A673 (cell line): ENCODE measurements around the gene CPSF7. TPM values are rescaled to one million over a fixed set of nuclear protein-coding genes. Genes with fewer than 3 reads are reported as not detected.

Experiments used
- BruUV-seq: library from RNA; stranded (reverse); fragments of 400-500 nt; replicated peaks from 2 replicates; lab custom pipeline; 2021; lab: Mats Ljungman, UMichigan
- CTCF ChIA-PET: fragments of 300-600 bp; sonication (Branson Sonifier 250); formaldehyde crosslinking; loops from one replicate; lab custom pipeline; 2022; ENCODE audit warnings: antibody characterized with exemption; lab: Charles Lee
- POLR2A ChIA-PET: fragments of 300-600 bp; sonication (Branson Sonifier 250); formaldehyde crosslinking; loops from one replicate; lab custom pipeline; 2022; ENCODE audit warnings: antibody characterized with exemption; ENCODE audit not compliant: low non-redundant PET; lab: Charles Lee
- DNase-seq: peaks from one replicate; pipeline ENCODE4 v3.0.0-alpha.2; 2015; ENCODE audit warnings: low spot score
- H3K27ac ChIP-seq: fragments of 200-600 bp; sonication (generic); 2 replicates; pipeline ENCODE4 v1.5.1; 2016; ENCODE audit warnings: mixed run types, low read depth, mild to moderate bottlenecking, mixed read lengths, antibody characterized with exemption, low read length; ENCODE audit not compliant: poor library complexity, severe bottlenecking
- H3K27me3 ChIP-seq: fragments of 200-600 bp; sonication (generic); replicated peaks from 2 replicates; pipeline ENCODE4 v1.6.1; 2017; ENCODE audit warnings: mixed run types, low read depth, mild to moderate bottlenecking, mixed read lengths, antibody characterized with exemption, low read length; ENCODE audit not compliant: insufficient read depth, poor library complexity
- H3K36me3 ChIP-seq: fragments of 200-600 bp; sonication (generic); 2 replicates; pipeline ENCODE4 v1.6.1; 2016; ENCODE audit warnings: mixed run types, mild to moderate bottlenecking, mixed read lengths, antibody characterized with exemption, low read length; ENCODE audit not compliant: insufficient read depth, poor library complexity, severe bottlenecking
- H3K4me1 ChIP-seq: fragments of 200-600 bp; sonication (generic); 2 replicates; pipeline ENCODE4 v1.6.1; 2017; ENCODE audit warnings: mixed run types, mild to moderate bottlenecking, mixed read lengths, antibody characterized with exemption, low read length; ENCODE audit not compliant: insufficient read depth, poor library complexity, severe bottlenecking
- H3K4me3 ChIP-seq: fragments of 200-600 bp; sonication (generic); 2 replicates; pipeline ENCODE4 v1.5.1; 2016; ENCODE audit warnings: low read depth, mixed run types, mild to moderate bottlenecking, mixed read lengths, low read length; ENCODE audit not compliant: poor library complexity, severe bottlenecking
- H3K9me3 ChIP-seq: fragments of 200-600 bp; sonication (generic); 2 replicates; pipeline ENCODE4 v1.6.1; 2016; ENCODE audit warnings: mixed run types, low read depth, mild to moderate bottlenecking, mixed read lengths, antibody characterized with exemption, low read length; ENCODE audit not compliant: poor library complexity, severe bottlenecking
- CTCF ChIP-seq: fragments of 300-800, 200-600 bp; sonication (generic); conservative IDR thresholded peaks from 2 replicates; pipeline ENCODE4 v1.5.1; 2017; ENCODE audit warnings: low read depth, mild to moderate bottlenecking, antibody characterized with exemption, low read length, moderate library complexity, mixed read lengths
- EZH2 ChIP-seq: fragments of 200-600 bp; sonication (generic); IDR thresholded peaks from 2 replicates; pipeline ENCODE4 v1.6.1; 2017; ENCODE audit warnings: borderline replicate concordance, low read depth, mild to moderate bottlenecking, mixed read lengths, antibody characterized with exemption, low read length; ENCODE audit not compliant: poor library complexity, severe bottlenecking
- intact Hi-C: fragments of 100-400 bp; cut with micrococcal nuclease; formaldehyde crosslinking; loops from one replicate; pipeline ENCODE4 v1.10.0; 2022; ENCODE audit not compliant: unreplicated experiment
- total RNA-seq: library from RNA; stranded (reverse); gene quantifications from 2 replicates; pipeline ENCODE4 v1.2.3, GENCODE V29; 2021

The CPSF7 gene
- total RNA-seq, 1 experiment from 2014 or later: 162 TPM

- no peaks in the 10 kb centered on the region for H3K27me3 ChIP-seq
- intact Hi-C loops: no loop called here
- CTCF ChIA-PET: interaction anchor here (0.6 kb wide), 1 partner anchor 218 kb away, joined by 13 read pairs; no protein-coding TSS in a partner anchor
- peaks cover 7% of the 10 kb centered on the region for H3K4me1 ChIP-seq
- H3K27ac ChIP-seq: no peak overlapping the region
- BruUV-seq: no TSS peak
- H3K9me3 ChIP-seq: no peaks in the 10 kb centered on the region
- H3K4me3 ChIP-seq: no peak overlapping the region
- POLR2A ChIA-PET: no interaction called here
- TF ChIP-seq CTCF (no peak), EZH2 (no peak)
- no peaks in the 10 kb centered on the region for H3K36me3 ChIP-seq
- DNase-seq: no peak
Observed at GRCh38 chr11:61356706-61357105, 73.1 kb downstream of the CPSF7 start.

- POLR2A ChIA-PET: no interaction called here
- Histone ChIP-seq H3K27me3 (no peaks in the 10 kb centered on the region), H3K9me3 (no peaks in the 10 kb centered on the region), H3K4me3 (no peak overlapping the region), H3K4me1 (no peaks in the 10 kb centered on the region), H3K36me3 (peaks cover 8% of the 10 kb centered on the region), H3K27ac (no peak overlapping the region)
- DNase-seq: no peak
- CTCF ChIA-PET: no interaction called here
- BruUV-seq: no TSS peak
- TF ChIP-seq CTCF: no peak
- no peak for TF ChIP-seq EZH2
- intact Hi-C loops: no loop called here
Observed at GRCh38 chr11:61354208-61354607, 75.6 kb downstream of the CPSF7 start.

GRCh38 chr11:61353131-61354067, 76.4 kb downstream of the CPSF7 start:
- no TSS peak for BruUV-seq
- ChIA-PET POLR2A (no interaction called here), CTCF (no interaction called here)
- Histone ChIP-seq H3K27me3 (no peaks in the 10 kb centered on the region), H3K9me3 (no peaks in the 10 kb centered on the region), H3K27ac (no peak overlapping the region), H3K36me3 (peaks cover 16% of the 10 kb centered on the region), H3K4me1 (no peaks in the 10 kb centered on the region), H3K4me3 (no peak overlapping the region)
- no peak for DNase-seq
- TF ChIP-seq CTCF: no peak
- no peak for TF ChIP-seq EZH2
- intact Hi-C loops: no loop called here

Other genes with a start within 250 kb of the CPSF7 start
- not detected in 2 replicates for gene PGA3, start 226.5 kb downstream of the CPSF7 start, total RNA-seq
- not detected in 2 replicates for gene PGA4, start 207.6 kb downstream of the CPSF7 start, total RNA-seq
- not detected in 2 replicates for gene PGA5, start 188.8 kb downstream of the CPSF7 start, total RNA-seq
- 8.0 and 8.6 TPM in 2 replicates for gene VWCE, start 134.7 kb downstream of the CPSF7 start, total RNA-seq
- gene DDB1, start 96.9 kb downstream of the CPSF7 start, total RNA-seq: 305 and 307 TPM in 2 replicates
- gene TKFC, start 96.7 kb downstream of the CPSF7 start, total RNA-seq: 82.3 and 94.2 TPM in 2 replicates
- gene CYB561A3, start 68.1 kb downstream of the CPSF7 start, total RNA-seq: 42.1 and 54.7 TPM in 2 replicates
- gene TMEM138, start 67.6 kb downstream of the CPSF7 start, total RNA-seq: 58.8 and 82.8 TPM in 2 replicates
- gene TMEM216, start 37.4 kb downstream of the CPSF7 start, total RNA-seq: 11.5 and 11.6 TPM in 2 replicates
- 46.6 and 49.1 TPM in 2 replicates for gene SDHAF2, start 149 bp upstream of the CPSF7 start, total RNA-seq
- 17.3 and 17.4 TPM in 2 replicates for gene LRRC10B, start 78.8 kb upstream of the CPSF7 start, total RNA-seq
- 1.3 and 2.0 TPM in 2 replicates for gene SYT7, start 151.1 kb upstream of the CPSF7 start, total RNA-seq